MM.1S (cell line): ENCODE data around the gene KRTAP9-8.
"Not testable (repeated sequence)": the region's sequence is repeated elsewhere in the genome, so short reads cannot be mapped to it uniquely, and the experiment has no call there.

Experiments used
- DNase-seq: peaks from one replicate; pipeline ENCODE4 v3.0.0-alpha.2; 2015
- H2AFZ ChIP-seq: fragments of 300-600 bp; sonication (generic); 2 replicates; pipeline ENCODE4 v1.6.0; 2016; ENCODE audit warnings: antibody characterized with exemption, low read length
- H3F3A ChIP-seq: fragments of 300-600 bp; sonication (generic); 2 replicates; pipeline ENCODE4 v1.6.1; 2016; ENCODE audit warnings: mild to moderate bottlenecking, antibody characterized with exemption, low read length, moderate library complexity, mixed read lengths; ENCODE audit not compliant: insufficient read depth
- H3K27ac ChIP-seq: fragments of 300-600 bp; sonication (generic); 2 replicates; pipeline ENCODE4 v1.5.1; 2016; ENCODE audit warnings: mild to moderate bottlenecking, low read length
- H3K27me3 ChIP-seq: fragments of 300-600 bp; sonication (generic); replicated peaks from 2 replicates; pipeline ENCODE4 v1.6.0; 2016; ENCODE audit warnings: low read length; ENCODE audit not compliant: insufficient read depth
- H3K36me3 ChIP-seq: fragments of 300-600 bp; sonication (generic); replicated peaks from 2 replicates; pipeline ENCODE4 v1.6.1; 2016; ENCODE audit warnings: mild to moderate bottlenecking, low read length, mixed read lengths; ENCODE audit not compliant: insufficient read depth
- H3K4me1 ChIP-seq: fragments of 300-600 bp; sonication (generic); 2 replicates; pipeline ENCODE4 v1.6.1; 2016; ENCODE audit warnings: low read length, mixed read lengths
- H3K4me2 ChIP-seq: fragments of 300-600 bp; sonication (generic); 2 replicates; pipeline ENCODE4 v1.6.0; 2016; ENCODE audit warnings: low read depth, low read length
- H3K4me3 ChIP-seq: fragments of 300-600 bp; sonication (generic); 2 replicates; pipeline ENCODE4 v1.5.1; 2016; ENCODE audit warnings: low read length, mixed read lengths
- H3K79me2 ChIP-seq: fragments of 300-600 bp; sonication (generic); 2 replicates; pipeline ENCODE4 v1.6.1; 2016; ENCODE audit warnings: mixed run types, low read length, mixed read lengths
- H3K9ac ChIP-seq: fragments of 300-600 bp; sonication (generic); 2 replicates; pipeline ENCODE4 v1.6.1; 2016; ENCODE audit warnings: low read length, mixed read lengths
- H3K9me2 ChIP-seq: fragments of 300-600 bp; sonication (generic); replicated peaks from 2 replicates; pipeline ENCODE4 v1.6.1; 2016; ENCODE audit warnings: mild to moderate bottlenecking, low read length, mixed read lengths; ENCODE audit not compliant: insufficient read depth
- H3K9me3 ChIP-seq: fragments of 300-600 bp; sonication (generic); replicated peaks from 2 replicates; pipeline ENCODE4 v1.6.1; 2016; ENCODE audit warnings: mild to moderate bottlenecking, low read length, mixed read lengths; ENCODE audit not compliant: insufficient read depth
- H4K20me1 ChIP-seq: fragments of 300-600 bp; sonication (generic); 2 replicates; pipeline ENCODE4 v1.6.1; 2016; ENCODE audit warnings: mild to moderate bottlenecking, low read length, moderate library complexity, mixed read lengths; ENCODE audit not compliant: insufficient read depth
- CTCF ChIP-seq: fragments of 300-600 bp; sonication (generic); IDR thresholded peaks from 2 replicates; pipeline ENCODE4 v1.5.1; 2016; ENCODE audit warnings: antibody characterized with exemption, low read length, mixed read lengths
- EZH2 ChIP-seq: fragments of 300-600 bp; sonication (generic); optimal IDR thresholded peaks from 2 replicates; pipeline ENCODE3; 2017; ENCODE audit warnings: low read depth, mild to moderate bottlenecking, antibody characterized with exemption, low read length, mixed read lengths
- EZH2phosphoT487 ChIP-seq: fragments of 300-600 bp; sonication (generic); IDR thresholded peaks from 2 replicates; pipeline ENCODE4 v1.6.1; 2018; ENCODE audit warnings: antibody characterized with exemption, low read length

Gene KRTAP9-8

GRCh38 chr17:41215681-41216080 lies 22.1 kb upstream of the KRTAP9-8 start:
- Histone ChIP-seq H3K4me1 (peaks cover 20% of the 10 kb centered on the region), H3K9me3 (no peaks in the 10 kb centered on the region), H3K9me2 (no peaks in the 10 kb centered on the region), H3K27me3 (no peaks in the 10 kb centered on the region), H3K36me3 (no peaks in the 10 kb centered on the region), H3K9ac (no peak overlapping the region), H3K79me2 (no peaks in the 10 kb centered on the region), H3K4me3 (no peak overlapping the region), H2AFZ (no peak overlapping the region), H3F3A (peaks cover 11% of the 10 kb centered on the region; the same call in 1 of the 2 replicates), H3K27ac (no peak overlapping the region), H4K20me1 (no peaks in the 10 kb centered on the region), H3K4me2 (no peak overlapping the region)
- DNase-seq: no peak
- TF ChIP-seq EZH2 (no peak), CTCF (no peak), EZH2phosphoT487 (no peak)

GRCh38 chr17:41223821-41224220 lies 14.0 kb upstream of the KRTAP9-8 start:
- H4K20me1 ChIP-seq: no peaks in the 10 kb centered on the region
- no peak overlapping the region for H3K9ac ChIP-seq
- TF ChIP-seq EZH2: no peak
- no peak for TF ChIP-seq EZH2phosphoT487
- no peak for TF ChIP-seq CTCF
- no peak overlapping the region for H2AFZ ChIP-seq
- no peaks in the 10 kb centered on the region for H3K36me3 ChIP-seq
- DNase-seq: no peak
- H3K4me2 ChIP-seq: no peak overlapping the region
- no peaks in the 10 kb centered on the region for H3K79me2 ChIP-seq
- H3F3A ChIP-seq: no peaks in the 10 kb centered on the region
- H3K9me3 ChIP-seq: no peaks in the 10 kb centered on the region
- H3K27ac ChIP-seq: no peak overlapping the region
- no peaks in the 10 kb centered on the region for H3K9me2 ChIP-seq
- no peak overlapping the region for H3K4me3 ChIP-seq
- no peaks in the 10 kb centered on the region for H3K4me1 ChIP-seq
- no peaks in the 10 kb centered on the region for H3K27me3 ChIP-seq

GRCh38 chr17:41226051-41226450 lies 11.7 kb upstream of the KRTAP9-8 start:
- no peak overlapping the region for H3K4me3 ChIP-seq
- no peaks in the 10 kb centered on the region for H3F3A ChIP-seq
- H3K27ac ChIP-seq: no peak overlapping the region
- H3K36me3 ChIP-seq: no peaks in the 10 kb centered on the region
- no peaks in the 10 kb centered on the region for H3K79me2 ChIP-seq
- no peaks in the 10 kb centered on the region for H3K9me2 ChIP-seq
- H3K9me3 ChIP-seq: no peaks in the 10 kb centered on the region
- H3K9ac ChIP-seq: no peak overlapping the region
- H3K27me3 ChIP-seq: no peaks in the 10 kb centered on the region
- H3K4me1 ChIP-seq: no peaks in the 10 kb centered on the region
- no peaks in the 10 kb centered on the region for H4K20me1 ChIP-seq
- H3K4me2 ChIP-seq: no peak overlapping the region
- DNase-seq: no peak
- TF ChIP-seq CTCF: no peak
- TF ChIP-seq EZH2phosphoT487: no peak
- no peak for TF ChIP-seq EZH2
- no peak overlapping the region for H2AFZ ChIP-seq

- not testable (repeated sequence) for H3K9me3 ChIP-seq, H3K4me1 ChIP-seq, H3F3A ChIP-seq, H3K9ac ChIP-seq, H3K4me3 ChIP-seq, H4K20me1 ChIP-seq, H3K79me2 ChIP-seq, H3K36me3 ChIP-seq, DNase-seq, H3K27ac ChIP-seq, H2AFZ ChIP-seq, H3K9me2 ChIP-seq, H3K27me3 ChIP-seq, H3K4me2 ChIP-seq
Observed at GRCh38 chr17:41226598-41227095, 11.2 kb upstream of the KRTAP9-8 start, which contains the start of gene KRTAP9-2. Gene KRTAP9-2, plus strand, starts transcription at chr17:41226648. Its CDS starts 7 bp downstream, at chr17:41226655.
